Measurements from ENCODE around the gene LBP.
"Not testable (repeated sequence)": the region's sequence is repeated elsewhere in the genome, so short reads cannot be mapped to it uniquely, and the experiment has no call there.

Gene LBP

GRCh38 chr20:38321959-38322598, 24.2 kb upstream of the LBP start:
- DNase-seq, result no peak

GRCh38 chr20:38324159-38324558, 22.1 kb upstream of the LBP start:
- DNase-seq, result no peak

DNA sequence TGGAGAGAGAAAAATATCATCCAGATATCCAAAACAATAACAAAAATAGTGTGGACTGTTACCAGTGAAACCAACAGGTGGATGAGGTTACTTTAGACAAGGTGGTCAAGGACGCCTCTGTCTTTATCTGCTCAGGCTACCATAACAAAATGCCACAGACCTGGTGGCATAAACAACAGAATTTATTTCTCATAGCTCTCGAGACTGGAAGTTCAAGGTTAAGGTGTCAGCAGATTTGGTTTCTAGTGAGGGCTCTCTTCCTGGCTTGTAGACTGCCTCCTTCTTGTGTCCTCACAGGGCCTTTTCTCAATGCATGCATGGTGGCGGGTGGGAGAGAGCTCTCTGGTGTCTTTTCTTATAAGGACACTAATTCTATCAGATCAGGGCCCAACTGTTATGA, 21.1 kb upstream of the LBP start:
- no peak for DNase-seq

DNA sequence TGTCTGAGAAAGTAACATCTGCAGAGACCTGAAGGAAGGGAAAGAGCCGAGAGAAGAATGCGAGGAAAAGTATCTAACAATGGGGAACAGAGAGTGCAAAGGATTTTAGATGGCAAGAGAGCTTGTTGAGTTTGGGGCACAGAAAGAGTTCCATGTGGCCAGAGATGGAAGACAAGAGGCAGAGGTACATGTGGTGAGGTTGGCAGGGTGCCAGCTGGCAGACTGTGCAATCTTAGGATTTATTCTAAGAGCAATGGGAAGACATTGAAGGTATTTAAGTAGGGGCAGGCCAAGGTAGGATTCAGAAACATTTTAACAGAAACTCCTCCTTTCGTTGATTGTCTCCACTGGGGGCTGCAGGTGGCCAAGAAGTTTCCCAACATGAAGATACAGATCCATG, 20.4 kb upstream of the LBP start:
- DNase-seq, result no peak

GRCh38 chr20:38326309-38326708, 20.0 kb upstream of the LBP start:
- DNase-seq, result no peak

DNA sequence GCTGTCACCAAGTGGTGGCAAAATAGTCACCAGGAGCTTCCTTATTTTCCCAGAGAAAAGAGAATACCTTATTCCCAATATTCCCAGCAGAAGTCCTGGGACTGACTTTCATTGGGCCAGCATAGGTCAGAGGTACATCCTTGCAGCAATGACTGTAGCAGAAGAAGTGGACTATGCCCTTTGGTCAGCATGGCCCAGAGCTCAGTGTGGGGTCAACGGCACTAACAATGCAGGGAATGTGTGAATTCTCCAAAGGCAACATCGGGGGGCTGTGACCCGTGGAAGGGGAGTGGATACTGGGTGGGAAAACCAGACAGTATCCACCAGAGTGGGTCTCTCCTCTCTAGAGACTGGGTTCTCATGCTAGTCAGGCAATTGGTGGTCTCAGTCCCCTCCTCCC, 15.6 kb upstream of the LBP start:
- DNase-seq, result no peak

DNA sequence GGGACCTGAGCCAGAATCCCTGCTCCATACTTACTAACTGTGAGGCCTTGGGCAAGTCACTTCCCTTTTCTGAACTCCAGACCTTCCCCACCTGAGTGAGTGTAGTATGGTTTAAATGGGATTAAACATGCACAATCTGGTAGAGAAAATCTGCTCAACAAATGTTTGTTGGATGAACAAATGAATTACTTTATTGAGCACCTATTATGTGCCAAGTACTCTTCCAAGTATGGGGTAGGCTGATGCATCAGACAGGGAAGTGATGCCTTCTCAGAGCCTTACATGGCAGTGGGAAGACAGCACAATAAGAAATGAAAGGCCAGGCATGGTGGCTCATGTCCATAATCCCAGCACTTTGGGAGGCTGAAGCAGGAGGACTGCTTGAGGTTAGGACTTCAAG, 15.0 kb upstream of the LBP start:
- DNase-seq, result no peak

- DNase-seq, result no peak
Observed at GRCh38 chr20:38331814-38332213, 14.5 kb upstream of the LBP start.

GRCh38 chr20:38334016-38334415, 12.3 kb upstream of the LBP start:
- DNase-seq, result no peak

- no peak for DNase-seq
Observed at GRCh38 chr20:38336726-38337125, 9.6 kb upstream of the LBP start.

DNA sequence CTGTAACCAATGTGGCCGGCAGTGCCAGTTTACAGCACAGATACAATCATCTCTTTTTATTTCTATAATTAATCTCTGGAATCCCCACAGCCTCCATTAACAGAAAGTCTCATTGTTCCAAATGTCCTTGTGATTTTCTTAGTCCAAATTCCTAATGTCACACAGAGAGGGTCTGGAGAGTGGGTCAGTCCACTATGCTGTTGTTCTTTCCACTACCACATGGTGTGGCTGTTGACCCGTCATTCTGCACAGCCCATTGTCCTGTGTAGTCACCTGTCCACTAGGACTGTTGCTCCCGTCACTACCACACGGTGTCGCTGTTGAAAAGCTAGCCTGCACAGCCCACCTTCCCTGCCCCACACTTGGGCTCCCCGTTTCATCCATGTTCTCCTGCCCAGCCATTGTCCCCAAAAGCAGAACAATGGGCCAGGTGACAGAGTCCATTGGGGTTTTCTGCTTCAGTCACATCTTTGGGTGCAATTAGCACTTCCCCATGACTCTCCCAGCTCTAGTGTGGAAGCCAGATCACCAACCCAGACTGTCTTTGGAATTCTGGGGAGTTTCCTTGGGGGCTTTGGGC, 8.6 kb upstream of the LBP start:
- no peak for DNase-seq

DNA sequence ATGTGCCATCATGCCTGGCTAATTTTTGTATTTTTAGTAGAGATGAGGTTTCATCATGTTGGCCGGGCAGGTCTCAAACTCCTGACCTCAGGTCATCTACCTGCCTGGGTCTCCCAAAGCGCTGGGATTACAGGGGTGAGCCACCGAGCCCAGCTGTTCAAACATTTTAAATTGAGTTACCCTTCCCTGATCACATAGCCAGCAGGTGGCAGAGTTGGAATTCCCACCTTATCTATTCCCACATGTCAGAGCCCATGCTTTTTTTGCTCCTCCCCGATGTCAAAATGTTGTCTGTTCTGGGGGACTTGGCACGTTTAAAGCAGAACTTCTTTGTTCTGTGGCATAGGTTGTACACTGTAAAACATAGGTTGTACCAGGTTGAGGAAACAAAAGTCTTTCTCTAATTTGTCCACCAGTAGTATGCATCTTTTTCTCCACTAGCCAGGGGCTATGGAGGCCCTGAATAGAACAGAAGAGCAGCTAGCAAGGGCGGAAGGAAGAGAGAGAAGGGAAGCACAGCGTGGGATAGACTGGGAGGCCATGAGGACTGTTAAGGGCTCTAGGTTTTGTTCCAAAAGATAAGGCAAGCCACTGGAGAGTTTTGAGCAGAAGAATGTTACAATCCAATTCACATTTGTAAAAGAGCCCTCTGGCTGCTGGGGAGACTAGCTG, 7.3 kb upstream of the LBP start:
- DNase-seq, result no peak

DNA sequence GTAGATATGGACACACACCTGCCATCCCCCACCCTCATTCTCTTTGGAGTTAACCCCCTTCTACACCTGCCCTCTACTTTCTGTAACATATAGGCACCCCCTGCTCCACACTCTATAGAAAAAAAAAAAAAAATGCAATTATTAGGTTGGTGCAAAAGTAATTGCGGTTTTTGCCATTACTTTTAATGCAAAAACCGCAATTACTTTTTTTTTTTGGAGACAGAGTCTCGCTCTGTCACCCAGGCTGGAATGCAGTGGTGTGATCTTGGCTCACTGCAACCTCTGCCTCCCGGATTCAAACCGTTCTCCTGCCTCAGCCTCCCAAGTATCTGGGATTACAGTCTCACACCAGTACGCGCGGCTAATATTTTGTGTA, 6.8 kb upstream of the LBP start:
- not testable (repeated sequence) for DNase-seq

- no peak for DNase-seq
Observed at GRCh38 chr20:38339997-38340396, 6.3 kb upstream of the LBP start.

GRCh38 chr20:38340693-38341092, 5.6 kb upstream of the LBP start:
- DNase-seq, result no peak

DNA sequence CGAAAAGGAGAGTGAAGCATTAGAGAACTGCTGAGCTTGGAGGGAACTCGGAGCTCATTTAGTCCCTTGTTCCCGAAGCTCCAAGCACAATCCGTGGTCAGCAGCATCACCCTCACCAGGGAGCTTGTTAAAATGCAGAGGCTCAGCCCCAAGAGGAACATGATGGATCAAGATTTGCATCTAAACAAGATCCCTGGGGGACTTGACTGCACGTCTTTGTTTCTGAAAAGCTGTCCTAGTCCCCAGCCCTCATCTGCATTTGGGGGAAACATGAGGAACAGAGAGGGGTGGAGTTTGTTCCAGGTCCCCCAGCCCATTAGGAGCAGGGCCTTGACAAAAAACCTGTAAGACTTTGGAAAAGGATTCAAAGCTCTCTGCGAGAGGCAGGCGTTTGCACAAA, 4.1 kb upstream of the LBP start:
- no peak for DNase-seq

- no peak for DNase-seq
Observed at GRCh38 chr20:38342713-38343310, 3.5 kb upstream of the LBP start.

- DNase-seq, result no peak
Observed at GRCh38 chr20:38343311-38344106, 2.8 kb upstream of the LBP start.

GRCh38 chr20:38344107-38344701, 2.1 kb upstream of the LBP start:
- no peak for DNase-seq

- DNase-seq, result no peak
Observed at GRCh38 chr20:38345643-38346042, 639 bp upstream of the LBP start.

GRCh38 chr20:38346741-38347140, 459 bp downstream of the LBP start:
- no peak for DNase-seq

GRCh38 chr20:38349856-38350255, 3.6 kb downstream of the LBP start:
- no peak for DNase-seq

Data from NCI-H187 treated with DMSO at 0.1 percent for 48 hours (cell line).